ENCODE data around the gene TCF4.

- TF ChIP-seq EZH2 (IDR thresholded peaks at IDR 0.05; ENCODE audit: low read length) (no peak), CTCF (optimal IDR thresholded peaks at IDR 0.05 in 1 of 3, IDR thresholded peaks at IDR 0.05 in 1 of 3, conservative IDR thresholded peaks at IDR 0.05 in 1 of 3; ENCODE audit: extremely low read depth in 1 of 3, insufficient read depth in 2 of 3, low read length in 3 of 3) (no peak)
Measured at GRCh38 chr18:55339990-55340389, 248.0 kb downstream of the TCF4 start.

Data from keratinocyte (primary cell).